Type B pancreatic cell (in vitro differentiated cells): ENCODE data around the gene NSD2. TPM values are rescaled to one million over a fixed set of nuclear protein-coding genes. Genes with fewer than 3 reads are reported as not detected.

ENCODE experiments used
- DNase-seq: peaks from one replicate; pipeline ENCODE4 v3.0.0; 2021; ENCODE audit warnings: mixed read lengths; ENCODE audit not compliant: unreplicated experiment; ENCODE audit errors: extremely low spot score
- H3K27ac Mint-ChIP-seq: 2 replicates; pipeline ENCODE4 v1.8.0; 2021; ENCODE audit warnings: mild to moderate bottlenecking, mixed read lengths
- H3K27me3 Mint-ChIP-seq: 2 replicates; pipeline ENCODE4 v1.8.0; 2021; ENCODE audit warnings: mixed read lengths
- H3K36me3 Mint-ChIP-seq: 2 replicates; pipeline ENCODE4 v1.8.0; 2021; ENCODE audit warnings: mixed read lengths
- H3K4me1 Mint-ChIP-seq: one replicate; pipeline ENCODE4 v1.8.0; 2021; ENCODE audit warnings: mixed read lengths; ENCODE audit not compliant: unreplicated experiment
- H3K4me3 Mint-ChIP-seq: 2 replicates; pipeline ENCODE4 v1.8.0; 2021; ENCODE audit warnings: mild to moderate bottlenecking, mixed read lengths
- H3K9me3 Mint-ChIP-seq: 2 replicates; pipeline ENCODE4 v1.8.0; 2021; ENCODE audit warnings: mixed read lengths
- CTCF ChIP-seq: fragments of 200-600 bp; sonication (generic); conservative IDR thresholded peaks from 2 replicates; pipeline ENCODE4 v1.5.0; 2021; ENCODE audit warnings: antibody characterized with exemption, mild to moderate bottlenecking
- total RNA-seq: library from RNA; stranded (reverse); gene quantifications from 2 replicates; pipeline ENCODE4 v1.2.1, GENCODE V29; 2021; ENCODE audit warnings: low replicate concordance

NSD2 gene
- total RNA-seq, 1 donor from 2014 or later: 156 TPM

GRCh38 chr4:1982124-1983052 is 111.2 kb downstream of the NSD2 start:
- DNase-seq: no peak
- Mint-ChIP-seq H3K27me3 (no peaks in the 10 kb centered on the region), H3K27ac (peak overlapping the region; percentile 36), H3K4me1 (peaks cover 5% of the 10 kb centered on the region), H3K4me3 (no peak overlapping the region), H3K9me3 (no peaks in the 10 kb centered on the region), H3K36me3 (peaks cover 10% of the 10 kb centered on the region)
- TF ChIP-seq CTCF: no peak

DNA sequence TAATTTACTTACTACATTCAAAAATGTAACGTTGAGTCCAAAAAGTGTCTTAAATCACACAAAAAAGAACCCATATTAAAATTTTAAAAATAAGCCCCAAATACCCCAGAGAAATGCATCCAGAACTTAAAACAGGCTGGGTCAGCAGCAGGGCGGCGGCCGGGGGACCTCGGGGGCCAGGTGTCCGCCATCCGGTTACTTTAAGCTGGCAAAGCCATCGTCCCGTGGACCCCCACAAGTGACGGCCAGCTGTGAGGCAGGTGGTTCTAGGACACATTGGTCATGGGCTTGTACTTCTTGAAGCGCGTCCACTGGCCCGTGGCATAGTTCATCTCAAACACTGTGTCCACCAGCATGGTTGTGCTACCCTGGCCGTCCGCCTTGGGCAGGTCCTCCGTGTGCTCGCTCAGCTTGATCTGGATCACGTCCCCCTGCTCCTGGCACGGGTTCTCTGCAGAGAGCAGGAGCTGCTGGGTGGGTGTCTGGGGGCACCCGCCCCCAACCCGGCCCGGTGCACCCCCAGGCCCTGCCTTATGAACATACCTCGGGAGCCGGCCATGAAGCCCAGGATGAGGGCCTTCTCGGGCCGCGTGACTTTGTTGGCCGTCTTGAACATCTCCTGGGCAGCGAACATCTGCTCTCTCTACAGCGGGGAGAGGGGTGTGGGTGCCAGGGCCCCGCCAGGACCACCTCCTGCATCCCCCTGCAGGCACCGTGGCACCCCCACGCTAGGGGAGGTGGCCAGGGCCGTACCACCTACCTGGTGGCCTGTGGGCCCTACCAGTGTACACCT is 112.1 kb downstream of the NSD2 start:
- H3K27ac Mint-ChIP-seq: no peak overlapping the region
- no peak for TF ChIP-seq CTCF
- no peak for DNase-seq
- H3K4me3 Mint-ChIP-seq: no peak overlapping the region
- H3K4me1 Mint-ChIP-seq: peaks cover 5% of the 10 kb centered on the region
- H3K36me3 Mint-ChIP-seq: peaks cover 10% of the 10 kb centered on the region
- no peaks in the 10 kb centered on the region for H3K27me3 Mint-ChIP-seq
- H3K9me3 Mint-ChIP-seq: no peaks in the 10 kb centered on the region

DNA sequence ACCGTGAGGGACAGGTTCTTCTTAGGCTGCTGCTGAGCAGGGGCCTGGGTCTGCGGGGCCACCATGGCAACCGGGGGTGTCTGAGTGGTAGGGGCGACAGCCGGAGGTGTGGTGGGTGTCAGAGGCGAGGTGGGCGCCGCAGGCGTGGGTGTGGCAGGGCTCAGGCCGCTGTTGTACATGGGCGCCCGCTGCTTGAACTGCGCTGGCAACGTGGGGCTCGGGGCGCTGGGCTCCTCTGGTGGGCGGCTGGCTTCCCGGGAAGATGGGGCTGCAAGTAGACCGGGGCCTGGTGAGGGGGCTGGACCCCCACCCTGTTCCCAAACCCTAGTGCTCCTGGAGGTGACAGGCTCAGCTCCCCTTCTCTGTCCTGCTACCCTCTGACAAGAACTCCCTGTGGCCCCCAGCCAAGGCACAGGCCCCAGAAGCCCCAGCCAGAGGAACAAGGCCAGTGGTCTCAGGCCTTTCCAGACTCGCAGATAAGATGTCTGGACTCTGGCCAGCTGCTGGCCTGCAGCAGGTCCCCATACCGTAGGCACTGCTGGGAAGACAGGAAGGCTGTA is 112.7 kb downstream of the NSD2 start:
- peak; percentile 72 for DNase-seq
- Mint-ChIP-seq H3K4me1 (peaks cover 5% of the 10 kb centered on the region), H3K36me3 (peaks cover 10% of the 10 kb centered on the region), H3K27me3 (no peaks in the 10 kb centered on the region), H3K9me3 (no peaks in the 10 kb centered on the region), H3K27ac (no peak overlapping the region), H3K4me3 (no peak overlapping the region)
- no peak for TF ChIP-seq CTCF

DNA sequence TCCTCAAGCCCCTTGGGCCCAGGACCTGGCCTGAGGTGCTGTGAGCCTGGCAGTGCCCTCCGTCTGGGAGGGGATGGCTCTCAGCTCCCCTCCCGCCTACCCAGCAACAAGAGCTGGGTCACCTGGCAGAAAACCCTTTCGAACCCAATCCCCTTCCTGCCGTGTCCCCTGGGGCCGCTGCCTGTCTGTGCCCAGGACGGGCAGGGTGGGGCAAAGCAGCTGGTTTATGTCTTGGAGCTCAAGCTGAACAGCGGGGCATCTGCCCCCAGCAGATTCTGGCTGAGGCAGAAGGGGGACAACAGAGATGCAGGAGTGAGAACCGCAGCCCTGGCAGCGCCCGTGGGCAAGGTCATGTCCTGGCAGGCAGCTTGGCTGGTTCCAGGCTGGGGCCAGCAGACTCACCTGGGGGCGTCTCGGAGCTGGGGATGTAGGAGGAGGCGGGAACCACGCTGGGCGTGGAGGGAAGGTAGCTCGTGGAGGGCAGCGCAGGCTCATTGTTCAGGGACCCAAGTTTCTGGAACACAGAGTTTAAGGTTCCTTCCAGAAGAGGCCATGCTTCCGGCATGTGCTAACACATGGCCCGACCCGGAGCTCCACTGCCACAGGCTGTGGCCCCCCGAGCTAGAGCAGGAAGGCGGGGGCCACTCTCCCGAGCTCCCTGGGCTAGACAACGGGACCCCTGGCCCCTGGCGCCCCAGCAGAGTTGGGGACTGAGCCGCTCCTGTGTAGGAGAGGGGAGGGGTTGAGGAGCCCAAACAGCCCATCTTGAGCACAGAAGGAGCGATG is 113.4 kb downstream of the NSD2 start:
- Mint-ChIP-seq H3K36me3 (peaks cover 4% of the 10 kb centered on the region), H3K9me3 (no peaks in the 10 kb centered on the region), H3K4me3 (no peak overlapping the region), H3K27me3 (no peaks in the 10 kb centered on the region), H3K4me1 (peaks cover 5% of the 10 kb centered on the region), H3K27ac (no peak overlapping the region)
- TF ChIP-seq CTCF: no peak
- peak; percentile 66 for DNase-seq

DNA sequence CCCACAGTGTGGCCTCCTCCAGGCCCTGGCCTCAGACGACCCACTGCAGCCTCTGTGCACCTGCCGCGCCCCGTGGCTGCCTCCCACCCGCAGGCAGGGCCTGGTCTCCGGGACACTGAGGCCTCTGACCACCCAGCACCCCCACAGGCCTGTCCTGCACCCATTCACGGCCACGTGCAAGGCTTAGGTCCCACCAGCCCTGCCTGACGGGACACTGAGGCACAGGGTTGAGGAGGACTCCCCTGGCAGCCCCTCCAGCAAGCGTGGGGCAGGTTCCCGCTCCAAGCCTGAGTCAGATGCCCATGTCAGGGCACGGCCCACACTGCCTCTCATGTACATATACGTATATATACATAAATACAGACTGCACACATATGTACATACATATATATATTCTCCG is 114.1 kb downstream of the NSD2 start:
- H3K27ac Mint-ChIP-seq: no peak overlapping the region
- H3K9me3 Mint-ChIP-seq: no peaks in the 10 kb centered on the region
- no peak for TF ChIP-seq CTCF

More for the DNA sequence above, 114.1 kb downstream of the NSD2 start:
- Mint-ChIP-seq H3K4me1 (peaks cover 5% of the 10 kb centered on the region), H3K27me3 (no peaks in the 10 kb centered on the region), H3K4me3 (no peak overlapping the region), H3K36me3 (peaks cover 4% of the 10 kb centered on the region)
- peak; percentile 55 for DNase-seq
